Upper lobe of left lung (tissue), 4 donors: ENCODE data around the gene MYO18A.

Experiments
- CTCF ChIP-seq, 6 experiments: fragments of 450-650 bp in 4 of 6; fragments of 200-600 bp in 2 of 6; sonication (generic) in 2 of 6; IDR thresholded peaks; one replicate each; pipeline ENCODE4 v1.5.1; 2016 to 2019; ENCODE audit warnings: antibody characterized with exemption in 6 of 6
- EP300 ChIP-seq, 4 donors: sonication (generic); formaldehyde crosslinking; IDR thresholded peaks; one replicate each; pipeline ENCODE4 v1.5.1; 2017; ENCODE audit warnings: antibody characterized with exemption in 4 of 4, control low read depth in 2 of 4
- POLR2A ChIP-seq, 4 donors: fragments of 450-650 bp; IDR thresholded peaks; one replicate each; pipeline ENCODE4 v1.5.1; 2016 to 2017; ENCODE audit warnings: antibody characterized with exemption in 4 of 4, mild to moderate bottlenecking in 2 of 4
- POLR2AphosphoS5 ChIP-seq, 2 donors: sonication (generic); formaldehyde crosslinking; IDR thresholded peaks; one replicate each; pipeline ENCODE4 v1.5.1; 2017; ENCODE audit warnings: antibody characterized with exemption in 2 of 2

- TF ChIP-seq CTCF (IDR thresholded peaks at IDR 0.05) = no peak
- TF ChIP-seq POLR2AphosphoS5 (IDR thresholded peaks at IDR 0.05) = no peak
- TF ChIP-seq EP300 (IDR thresholded peaks at IDR 0.05) = no peak
- TF ChIP-seq POLR2A (IDR thresholded peaks at IDR 0.05) = no peak
These were observed 140.2 kb downstream of the MYO18A start for GRCh38 chr17:29039764-29040598.
